Stomach (tissue), 9 donors: Measurements from ENCODE around the gene NUP42. TPM values are rescaled to one million over a fixed set of nuclear protein-coding genes. Genes with fewer than 3 reads are reported as not detected.

Experiments
- DNase-seq, 2 donors: peaks; one replicate each; pipeline versions ENCODE4 v3.0.0 to v3.0.0-alpha.2; 2013 to 2019
- H3K27ac ChIP-seq, 5 donors: fragments of 200-600 bp in 4 of 5; sonication (generic) in 4 of 5; one replicate each; pipeline ENCODE4 v1.5.1; 2013 to 2019; ENCODE audit warnings: mild to moderate bottlenecking in 1 of 5, moderate library complexity in 1 of 5
- H3K27me3 ChIP-seq, 3 donors: fragments of 200-600 bp; sonication (generic); one replicate each; pipeline ENCODE4 v1.5.1; 2017 to 2019; ENCODE audit warnings: mixed run types in 1 of 3
- H3K36me3 ChIP-seq, 4 donors: fragments of 200-600 bp; sonication (generic); 1 replicate in 3 of 4; 2 replicates in 1 of 4; pipeline ENCODE4 v1.5.1; 2016 to 2019
- H3K4me1 ChIP-seq, 4 donors: fragments of 200-600 bp; sonication (generic); one replicate each; pipeline ENCODE4 v1.5.1; 2016 to 2019
- H3K4me3 ChIP-seq, 4 donors: fragments of 200-600 bp; sonication (generic) in 3 of 4; one replicate each; pipeline ENCODE4 v1.5.1; 2016 to 2019; ENCODE audit warnings: mild to moderate bottlenecking in 1 of 4
- H3K9me3 ChIP-seq, 4 donors: fragments of 200-600 bp; sonication (generic); one replicate each; pipeline ENCODE4 v1.5.1; 2016 to 2019
- EP300 ChIP-seq: sonication (generic); formaldehyde crosslinking; IDR thresholded peaks from one replicate; pipeline ENCODE4 v1.6.1; 2017; ENCODE audit warnings: antibody characterized with exemption
- POLR2A ChIP-seq, 4 donors: fragments of 450-650 bp; IDR thresholded peaks; one replicate each; pipeline ENCODE4 v1.6.1; 2016; ENCODE audit warnings: antibody characterized with exemption in 4 of 4, control low read depth in 2 of 4, mild to moderate bottlenecking in 1 of 4, moderate library complexity in 1 of 4
- POLR2AphosphoS5 ChIP-seq, 3 donors: sonication (generic); formaldehyde crosslinking; IDR thresholded peaks; one replicate each; pipeline ENCODE4 v1.6.1; 2016; ENCODE audit warnings: antibody characterized with exemption in 3 of 3
- WGBS, 5 donors: extraction: QIAGEN DNeasy Blood & Tissue Kit in 3 of 5; methylation state at CpG; one replicate each; pipeline versions ENCODE4 v1.1.5 to v1.1.7; 2013 to 2018; 5-methylcytosine and 5-hydroxymethylcytosine counted together
- intact Hi-C: fragments of 100-400 bp; cut with DNase I; formaldehyde crosslinking; loops from one replicate; pipeline ENCODE4 v1.15.1; 2023; ENCODE audit warnings: low total_unique reads
- polyA plus RNA-seq, 3 donors: library from polyadenylated mRNA; stranded (reverse); fragments of 200-250 nt; gene quantifications; one replicate each; pipeline ENCODE4 v1.2.3, GENCODE V29; 2013
- total RNA-seq, 5 donors: library from RNA; depleted of rRNA; stranded (reverse); fragments of >200 nt; gene quantifications; one replicate each; pipeline versions ENCODE4 v1.1.0 to v1.2.3, GENCODE V29; 2014 to 2016
- TF ChIP-seq, protein P1 (sequence below), 7 experiments: fragments of 450-650 bp in 4 of 7; fragments of 200-600 bp in 3 of 7; sonication (generic) in 3 of 7; IDR thresholded peaks; one replicate each; pipeline ENCODE4 v1.5.1; 2016 to 2019; ENCODE audit warnings: antibody characterized with exemption in 7 of 7, control low read depth in 2 of 7, mild to moderate bottlenecking in 1 of 7
- donor health status: healthy with polysubstance abuse.
- donor health status: Bipolar disorder and iron deficiency.
- donor health status: healthy.

NUP42 gene
- total and polyA plus RNA-seq, 8 donors, result 3.8 to 113 (median 25.1) TPM

DNA sequence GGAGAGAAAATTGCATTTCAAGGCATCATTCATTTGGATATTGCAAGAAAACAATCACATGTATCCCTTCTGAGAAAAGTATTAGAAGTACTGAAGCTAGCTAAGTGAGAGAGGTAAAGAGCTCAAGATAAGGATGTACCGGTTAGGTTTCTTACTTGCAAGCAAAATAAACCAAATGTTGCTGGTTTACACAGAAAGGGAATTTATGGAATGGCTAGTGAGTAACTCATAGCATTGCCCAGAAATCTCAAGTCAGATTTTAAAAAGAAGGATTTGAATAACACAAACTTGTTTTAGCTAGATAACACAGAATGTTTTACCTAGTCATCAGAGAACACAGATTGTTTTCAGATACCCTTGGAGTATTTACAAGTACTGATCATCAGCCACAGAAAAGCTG lies 45.6 kb upstream of the NUP42 start:
- H3K27me3 ChIP-seq, result no peaks in the 10 kb centered on the region
- whole genome bisulfite sequencing, 5 donors, result 58 to 75% (median 63%) methylated on average over 1 of the region's 1 CpG
- H3K4me1 ChIP-seq, result no peaks in the 10 kb centered on the region
- no peak for DNase-seq
- intact Hi-C loops, result no loop called here
- H3K9me3 ChIP-seq, result peaks cover 0 to 4% (median 0%) of the 10 kb centered on the region in 4 donors
- H3K27ac ChIP-seq, result no peak overlapping the region
- TF ChIP-seq EP300 (no peak), POLR2A (IDR thresholded peaks at IDR 0.05) (no peak), POLR2AphosphoS5 (IDR thresholded peaks at IDR 0.05) (no peak)
- TF ChIP-seq, protein P1, sequence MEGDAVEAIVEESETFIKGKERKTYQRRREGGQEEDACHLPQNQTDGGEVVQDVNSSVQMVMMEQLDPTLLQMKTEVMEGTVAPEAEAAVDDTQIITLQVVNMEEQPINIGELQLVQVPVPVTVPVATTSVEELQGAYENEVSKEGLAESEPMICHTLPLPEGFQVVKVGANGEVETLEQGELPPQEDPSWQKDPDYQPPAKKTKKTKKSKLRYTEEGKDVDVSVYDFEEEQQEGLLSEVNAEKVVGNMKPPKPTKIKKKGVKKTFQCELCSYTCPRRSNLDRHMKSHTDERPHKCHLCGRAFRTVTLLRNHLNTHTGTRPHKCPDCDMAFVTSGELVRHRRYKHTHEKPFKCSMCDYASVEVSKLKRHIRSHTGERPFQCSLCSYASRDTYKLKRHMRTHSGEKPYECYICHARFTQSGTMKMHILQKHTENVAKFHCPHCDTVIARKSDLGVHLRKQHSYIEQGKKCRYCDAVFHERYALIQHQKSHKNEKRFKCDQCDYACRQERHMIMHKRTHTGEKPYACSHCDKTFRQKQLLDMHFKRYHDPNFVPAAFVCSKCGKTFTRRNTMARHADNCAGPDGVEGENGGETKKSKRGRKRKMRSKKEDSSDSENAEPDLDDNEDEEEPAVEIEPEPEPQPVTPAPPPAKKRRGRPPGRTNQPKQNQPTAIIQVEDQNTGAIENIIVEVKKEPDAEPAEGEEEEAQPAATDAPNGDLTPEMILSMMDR (IDR thresholded peaks at IDR 0.05), result no peak
- H3K4me3 ChIP-seq, result no peak overlapping the region
- peaks cover 3 to 16% (median 8%) of the 10 kb centered on the region in 4 donors for H3K36me3 ChIP-seq

DNA sequence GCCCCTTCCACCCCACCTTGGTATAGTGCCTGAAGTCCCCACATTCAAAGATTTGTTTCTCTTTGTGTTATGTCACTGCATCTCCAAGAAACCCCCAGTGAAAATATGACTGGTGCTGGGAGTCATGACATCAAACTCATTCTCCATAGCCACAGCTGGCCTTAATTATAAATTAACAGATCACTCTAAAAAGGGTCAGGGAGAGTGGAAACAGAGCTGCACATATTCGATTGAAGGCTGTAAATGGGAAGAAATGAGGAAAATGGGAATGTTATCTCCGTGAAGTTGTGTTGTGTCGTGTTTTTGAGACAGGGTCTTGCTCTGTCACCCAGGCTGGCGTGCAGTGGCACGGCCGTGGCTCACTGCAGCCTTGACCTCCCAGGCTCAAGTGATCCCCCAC lies 24.2 kb upstream of the NUP42 start:
- Histone ChIP-seq H3K27me3 (no peaks in the 10 kb centered on the region), H3K4me1 (no peaks in the 10 kb centered on the region), H3K27ac (no peak overlapping the region), H3K36me3 (peaks cover 0 to 48% (median 43%) of the 10 kb centered on the region in 4 donors), H3K4me3 (no peak overlapping the region), H3K9me3 (no peaks in the 10 kb centered on the region)
- no peak for TF ChIP-seq EP300
- TF ChIP-seq, protein P1 (IDR thresholded peaks at IDR 0.05), result no peak
- intact Hi-C loops, result no loop called here
- no peak for DNase-seq
- WGBS, 5 donors, result 80 to 95% (median 94%) methylated on average over 5 to 6 of the region's 6 CpGs

DNA sequence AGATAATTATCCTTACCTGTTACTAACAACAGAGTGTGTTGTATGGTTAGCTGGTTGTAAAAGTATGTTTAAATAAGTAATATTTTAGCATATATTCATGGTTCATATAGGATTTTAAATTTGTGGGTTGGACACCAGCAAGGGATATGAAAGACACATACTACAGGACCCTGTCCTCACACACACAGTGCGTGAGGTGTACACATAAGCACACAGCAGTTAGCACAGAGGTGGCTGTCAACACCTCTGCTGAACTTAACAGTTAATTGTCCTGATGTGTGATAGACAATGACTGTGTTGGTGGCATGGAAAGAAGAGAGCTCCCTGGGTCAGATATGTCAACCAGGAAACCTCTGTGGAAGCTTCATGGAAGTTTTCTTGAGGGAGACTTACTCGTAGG lies 23.3 kb upstream of the NUP42 start:
- Histone ChIP-seq H3K36me3 (peaks cover 0 to 39% (median 35%) of the 10 kb centered on the region in 4 donors), H3K27ac (no peak overlapping the region), H3K27me3 (no peaks in the 10 kb centered on the region), H3K9me3 (no peaks in the 10 kb centered on the region), H3K4me1 (no peaks in the 10 kb centered on the region), H3K4me3 (no peak overlapping the region)
- 96 to 100% (median 99%) methylated on average over 2 of the region's 2 CpGs for WGBS, 5 donors
- intact Hi-C loops, result no loop called here
- TF ChIP-seq, protein P1 (IDR thresholded peaks at IDR 0.05), result no peak
- TF ChIP-seq POLR2A (IDR thresholded peaks at IDR 0.05) (no peak), POLR2AphosphoS5 (IDR thresholded peaks at IDR 0.05) (no peak), EP300 (no peak)
- DNase-seq, result no peak

DNA sequence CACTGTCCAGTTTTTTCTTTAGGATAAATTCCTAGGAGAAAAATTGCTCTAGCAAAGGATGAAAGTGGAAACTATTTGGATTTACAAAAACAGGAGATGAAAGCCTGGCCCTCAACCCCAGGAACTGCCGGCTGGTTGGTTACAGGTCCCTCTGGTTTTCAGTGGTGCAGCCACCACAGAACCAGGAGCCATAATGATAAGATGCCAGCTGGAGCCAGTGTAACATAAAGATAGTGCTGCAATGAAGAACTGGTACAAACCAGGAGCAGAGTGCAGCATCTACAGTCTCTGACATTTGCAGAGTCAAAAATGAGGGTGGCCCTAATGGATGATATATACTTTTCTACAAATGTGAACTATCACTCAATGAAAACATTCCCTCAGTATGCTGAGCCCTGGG lies 20.4 kb upstream of the NUP42 start:
- Histone ChIP-seq H3K4me3 (no peak overlapping the region), H3K36me3 (peaks cover 0 to 23% (median 20%) of the 10 kb centered on the region in 4 donors), H3K27ac (no peak overlapping the region), H3K4me1 (no peaks in the 10 kb centered on the region), H3K27me3 (no peaks in the 10 kb centered on the region), H3K9me3 (no peaks in the 10 kb centered on the region)
- no peak for DNase-seq
- intact Hi-C loops, result no loop called here
- TF ChIP-seq EP300 (no peak), POLR2A (IDR thresholded peaks at IDR 0.05) (no peak), POLR2AphosphoS5 (IDR thresholded peaks at IDR 0.05) (no peak)
- TF ChIP-seq, protein P1 (IDR thresholded peaks at IDR 0.05), result no peak
- 88 to 100% (median 94%) methylated on average over 1 of the region's 1 CpG for WGBS, 5 donors
